PC-3 (cell line): ENCODE results near the gene S100PBP.

Experiments used
- EZH2 ChIP-seq: fragments of 300-600 bp; sonication (generic); IDR thresholded peaks from one replicate; pipeline ENCODE4 v1.6.1; 2017; ENCODE audit warnings: antibody characterized with exemption, mild to moderate bottlenecking, low read length; ENCODE audit not compliant: unreplicated experiment
- EZH2phosphoT487 ChIP-seq: fragments of 300-600 bp; sonication (generic); IDR thresholded peaks from 2 replicates; pipeline ENCODE4 v1.6.1; 2018; ENCODE audit warnings: mild to moderate bottlenecking, antibody characterized with exemption, low read length, borderline replicate concordance
- TF ChIP-seq, protein P1 (sequence below): fragments of 300-600 bp; sonication (generic); conservative IDR thresholded peaks from 2 replicates; pipeline ENCODE4 v1.5.1; 2017; ENCODE audit warnings: antibody characterized with exemption, low read depth, mild to moderate bottlenecking, low read length

GRCh38 chr1:32868806-32869455 is 51.5 kb downstream of the S100PBP start:
- TF ChIP-seq, protein P1, sequence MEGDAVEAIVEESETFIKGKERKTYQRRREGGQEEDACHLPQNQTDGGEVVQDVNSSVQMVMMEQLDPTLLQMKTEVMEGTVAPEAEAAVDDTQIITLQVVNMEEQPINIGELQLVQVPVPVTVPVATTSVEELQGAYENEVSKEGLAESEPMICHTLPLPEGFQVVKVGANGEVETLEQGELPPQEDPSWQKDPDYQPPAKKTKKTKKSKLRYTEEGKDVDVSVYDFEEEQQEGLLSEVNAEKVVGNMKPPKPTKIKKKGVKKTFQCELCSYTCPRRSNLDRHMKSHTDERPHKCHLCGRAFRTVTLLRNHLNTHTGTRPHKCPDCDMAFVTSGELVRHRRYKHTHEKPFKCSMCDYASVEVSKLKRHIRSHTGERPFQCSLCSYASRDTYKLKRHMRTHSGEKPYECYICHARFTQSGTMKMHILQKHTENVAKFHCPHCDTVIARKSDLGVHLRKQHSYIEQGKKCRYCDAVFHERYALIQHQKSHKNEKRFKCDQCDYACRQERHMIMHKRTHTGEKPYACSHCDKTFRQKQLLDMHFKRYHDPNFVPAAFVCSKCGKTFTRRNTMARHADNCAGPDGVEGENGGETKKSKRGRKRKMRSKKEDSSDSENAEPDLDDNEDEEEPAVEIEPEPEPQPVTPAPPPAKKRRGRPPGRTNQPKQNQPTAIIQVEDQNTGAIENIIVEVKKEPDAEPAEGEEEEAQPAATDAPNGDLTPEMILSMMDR = no peak
- TF ChIP-seq EZH2 = no peak
- TF ChIP-seq EZH2phosphoT487 = no peak
